Measurements from ENCODE around the gene UNC5CL.

The UNC5CL gene

DNA sequence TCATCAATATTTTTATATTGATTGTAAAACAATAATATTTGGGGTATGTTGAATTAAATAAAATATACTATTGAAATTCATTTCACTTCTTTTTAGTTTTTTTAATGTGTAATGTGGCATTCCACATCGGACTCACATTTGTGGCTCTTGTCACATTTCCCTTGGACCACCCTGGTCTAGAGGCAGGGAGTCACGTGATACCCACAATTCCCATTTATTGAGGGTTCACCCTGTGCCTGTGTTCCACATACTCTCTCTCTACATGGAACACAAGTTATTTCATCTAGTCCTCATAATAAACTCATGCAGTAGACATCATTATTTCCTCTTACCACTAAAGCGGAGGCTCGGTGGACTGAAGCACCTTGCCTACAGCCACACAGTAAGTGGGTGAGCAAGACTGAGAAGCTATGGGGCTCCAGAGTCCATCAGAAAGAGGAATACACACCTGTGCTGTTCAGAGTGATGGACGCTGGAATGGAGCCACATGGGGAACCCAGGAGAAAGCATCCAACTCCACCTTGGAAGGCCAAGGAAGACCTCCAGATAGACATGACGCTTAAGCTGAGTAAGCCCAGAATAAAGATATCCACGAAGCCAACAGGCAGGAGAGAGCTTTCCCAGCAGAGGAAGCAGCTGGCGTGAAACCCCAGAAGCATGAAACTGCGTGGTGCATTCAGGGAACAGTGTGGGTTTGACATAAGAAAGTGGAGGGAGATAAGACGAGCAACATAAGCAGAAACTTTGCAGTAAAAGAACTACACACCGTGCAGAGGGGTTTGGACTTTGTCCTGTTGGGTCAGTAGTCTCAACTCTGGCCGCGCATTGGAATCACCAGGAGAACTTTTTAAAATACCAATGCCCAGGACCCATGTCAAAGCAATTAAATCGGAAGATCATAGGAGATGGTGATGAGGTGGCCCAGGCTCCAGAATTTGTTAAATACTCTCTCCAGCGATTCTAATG lies 49.5 kb downstream of the UNC5CL start:
- no peak overlapping the region for H3K4me3 Mint-ChIP-seq
- DNase-seq = no peak
- no peaks in the 10 kb centered on the region for H3K4me1 Mint-ChIP-seq (ENCODE audit: low read depth)
- peaks cover 50% of the 10 kb centered on the region for H3K27me3 Mint-ChIP-seq
- no peaks in the 10 kb centered on the region for H3K9me3 Mint-ChIP-seq
- no peaks in the 10 kb centered on the region for H3K36me3 Mint-ChIP-seq (ENCODE audit: low read depth)
- H3K27ac Mint-ChIP-seq = no peak overlapping the region

GRCh38 chr6:40988634-40989033 lies 50.4 kb downstream of the UNC5CL start:
- no peak overlapping the region for H3K27ac Mint-ChIP-seq
- H3K4me1 Mint-ChIP-seq (ENCODE audit: low read depth) = no peaks in the 10 kb centered on the region
- no peaks in the 10 kb centered on the region for H3K9me3 Mint-ChIP-seq
- DNase-seq = no peak
- H3K36me3 Mint-ChIP-seq (ENCODE audit: low read depth) = no peaks in the 10 kb centered on the region
- H3K4me3 Mint-ChIP-seq = no peak overlapping the region
- peaks cover 50% of the 10 kb centered on the region for H3K27me3 Mint-ChIP-seq

DNA sequence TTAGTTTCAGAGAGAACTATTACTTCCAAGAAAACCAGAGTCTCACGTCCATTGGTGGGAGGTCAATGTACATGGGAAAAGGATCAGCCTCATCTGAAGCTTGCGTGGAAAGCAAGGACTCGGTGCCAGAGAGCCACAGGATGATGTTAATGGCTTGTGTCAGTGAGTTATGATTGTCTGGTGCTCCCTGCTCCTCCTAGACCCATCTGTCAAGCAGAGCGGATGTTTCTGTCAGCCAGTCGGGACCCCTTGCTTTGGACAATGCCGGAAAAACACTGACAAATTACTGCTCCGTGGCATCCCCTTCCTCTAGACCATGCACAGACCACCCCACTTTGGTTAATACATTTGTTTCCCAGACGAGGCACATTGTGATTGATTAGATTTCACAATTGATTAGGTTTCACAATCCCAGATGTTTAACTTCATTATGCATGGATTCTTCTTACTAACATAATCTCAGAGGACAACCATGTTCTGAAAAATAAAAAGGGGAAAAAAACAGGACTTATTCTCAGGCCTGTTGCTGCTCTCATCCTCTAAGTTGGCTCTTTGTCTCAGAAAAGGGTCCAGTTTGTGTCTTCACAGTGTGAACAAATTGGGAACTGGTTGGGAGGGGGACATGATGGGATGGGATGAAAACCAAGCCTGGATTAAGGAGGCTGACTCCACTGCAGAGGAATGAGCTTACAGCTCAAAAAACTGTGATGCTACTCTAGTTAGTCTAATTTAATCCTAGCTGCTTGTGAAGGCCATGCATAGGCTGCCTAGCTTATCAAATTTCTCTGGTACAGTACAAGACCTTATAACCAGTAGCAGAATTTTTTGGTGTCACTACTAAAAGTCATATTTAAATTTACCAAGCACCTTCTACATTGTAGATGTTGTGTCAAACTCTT lies 51.9 kb downstream of the UNC5CL start:
- Mint-ChIP-seq H3K36me3 (ENCODE audit: low read depth) (no peaks in the 10 kb centered on the region), H3K4me3 (no peak overlapping the region)

DNA sequence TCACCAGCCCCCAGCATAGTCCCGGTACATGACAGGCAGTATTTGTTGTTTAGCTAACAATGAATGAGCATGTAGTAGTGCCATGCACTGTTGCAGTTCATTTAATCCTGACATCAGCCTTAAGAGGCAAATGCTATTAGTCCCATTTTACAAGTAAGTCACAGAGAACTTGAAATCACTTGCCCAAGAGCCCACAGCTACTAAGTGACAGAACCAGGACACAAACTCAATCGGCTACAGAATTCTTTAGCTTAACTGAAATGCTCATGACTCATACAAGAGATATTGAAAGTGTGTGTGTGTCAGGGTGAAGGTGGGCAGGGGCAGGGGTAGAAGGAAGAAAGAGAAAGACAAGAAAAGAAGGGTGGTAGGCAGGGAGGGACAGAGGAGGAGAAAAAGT lies 52.7 kb downstream of the UNC5CL start:
- no peak for DNase-seq
- Mint-ChIP-seq H3K4me3 (no peak overlapping the region), H3K27ac (no peak overlapping the region), H3K36me3 (ENCODE audit: low read depth) (no peaks in the 10 kb centered on the region), H3K27me3 (peaks cover 50% of the 10 kb centered on the region), H3K9me3 (no peaks in the 10 kb centered on the region), H3K4me1 (ENCODE audit: low read depth) (no peaks in the 10 kb centered on the region)

More for the DNA sequence above, 51.9 kb downstream of the UNC5CL start:
- Mint-ChIP-seq H3K4me1 (ENCODE audit: low read depth) (no peaks in the 10 kb centered on the region), H3K9me3 (no peaks in the 10 kb centered on the region), H3K27ac (no peak overlapping the region), H3K27me3 (peaks cover 52% of the 10 kb centered on the region)
- no peak for DNase-seq

DNA sequence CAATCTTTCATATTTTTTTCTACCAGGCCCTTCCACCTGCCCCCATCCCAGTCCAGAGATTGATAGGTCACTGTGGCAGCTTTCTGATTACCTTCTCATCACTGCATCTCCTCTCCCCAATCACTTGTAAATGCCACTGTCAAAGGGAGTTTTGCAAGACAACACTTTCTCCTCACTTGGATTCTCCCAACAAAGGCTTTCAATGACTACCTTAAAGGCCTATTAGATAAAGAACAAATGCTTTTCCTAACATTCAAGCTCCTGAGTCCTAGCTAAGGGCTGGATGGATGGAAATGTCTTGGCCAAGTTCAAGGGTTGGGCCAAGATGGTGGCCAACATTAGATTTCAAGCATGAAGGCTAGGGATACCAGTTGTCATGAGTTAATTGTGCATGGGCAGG lies 55.3 kb downstream of the UNC5CL start:
- Mint-ChIP-seq H3K36me3 (ENCODE audit: low read depth) (no peaks in the 10 kb centered on the region), H3K27ac (no peak overlapping the region), H3K27me3 (peaks cover 58% of the 10 kb centered on the region), H3K4me1 (ENCODE audit: low read depth) (no peaks in the 10 kb centered on the region), H3K4me3 (no peak overlapping the region), H3K9me3 (no peaks in the 10 kb centered on the region)
- DNase-seq = no peak

GRCh38 chr6:40982917-40983316 lies 56.1 kb downstream of the UNC5CL start:
- peaks cover 63% of the 10 kb centered on the region for H3K27me3 Mint-ChIP-seq

GRCh38 chr6:40978687-40979289 lies 60.2 kb downstream of the UNC5CL start:
- Mint-ChIP-seq H3K4me3 (no peak overlapping the region), H3K36me3 (ENCODE audit: low read depth) (no peaks in the 10 kb centered on the region), H3K9me3 (no peaks in the 10 kb centered on the region), H3K4me1 (ENCODE audit: low read depth) (no peaks in the 10 kb centered on the region), H3K27ac (no peak overlapping the region), H3K27me3 (peaks cover 86% of the 10 kb centered on the region)
- no peak for DNase-seq

More at GRCh38 chr6:40982917-40983316, 56.1 kb downstream of the UNC5CL start:
- Mint-ChIP-seq H3K4me1 (ENCODE audit: low read depth) (no peaks in the 10 kb centered on the region), H3K27ac (no peak overlapping the region), H3K9me3 (no peaks in the 10 kb centered on the region), H3K36me3 (ENCODE audit: low read depth) (no peaks in the 10 kb centered on the region), H3K4me3 (no peak overlapping the region)
- DNase-seq = no peak

DNA sequence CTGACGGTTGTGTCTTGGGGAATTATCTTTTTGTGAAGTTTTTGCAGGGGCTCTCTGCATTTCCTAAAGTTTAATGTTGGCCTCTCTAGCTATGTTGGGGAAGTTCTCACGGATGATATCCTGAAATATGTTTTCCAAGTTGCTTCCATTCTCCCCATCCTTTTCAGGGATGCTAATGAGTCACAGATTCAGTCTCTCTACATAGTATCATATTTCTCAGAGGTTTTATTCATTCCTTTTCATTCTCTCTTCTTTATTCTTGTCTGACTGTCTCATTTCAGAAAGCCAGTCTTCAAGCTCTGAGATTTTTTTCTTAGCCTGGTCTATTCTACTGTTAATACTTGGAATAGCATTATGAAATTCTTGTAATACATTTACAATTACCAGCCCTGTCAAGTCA lies 61.3 kb downstream of the UNC5CL start:
- H3K27me3 Mint-ChIP-seq = peaks cover 84% of the 10 kb centered on the region
- H3K4me1 Mint-ChIP-seq (ENCODE audit: low read depth) = no peaks in the 10 kb centered on the region
- no peak overlapping the region for H3K4me3 Mint-ChIP-seq
- H3K36me3 Mint-ChIP-seq (ENCODE audit: low read depth) = no peaks in the 10 kb centered on the region
- no peak for DNase-seq
- H3K27ac Mint-ChIP-seq = no peak overlapping the region
- peaks cover 1% of the 10 kb centered on the region for H3K9me3 Mint-ChIP-seq

GRCh38 chr6:40977085-40977484 lies 61.9 kb downstream of the UNC5CL start:
- DNase-seq = no peak
- no peaks in the 10 kb centered on the region for H3K36me3 Mint-ChIP-seq (ENCODE audit: low read depth)
- H3K9me3 Mint-ChIP-seq = peaks cover 7% of the 10 kb centered on the region
- H3K27me3 Mint-ChIP-seq = peaks cover 84% of the 10 kb centered on the region
- H3K4me3 Mint-ChIP-seq = no peak overlapping the region
- H3K4me1 Mint-ChIP-seq (ENCODE audit: low read depth) = no peaks in the 10 kb centered on the region
- no peak overlapping the region for H3K27ac Mint-ChIP-seq

All from activated T-cell treated with anti-CD3 and anti-CD28 coated beads, Interleukin-2, amount 50 U/mL, for 24 hours (primary cell).